Tongue (tissue), 2 donors: Measurements from ENCODE around the gene NPTXR. TPM values are rescaled to one million over a fixed set of nuclear protein-coding genes. Genes with fewer than 3 reads are reported as not detected.

Experiments used
- DNase-seq: peaks from one replicate; pipeline ENCODE4 v3.0.0-alpha.2; 2015
- total RNA-seq: library from RNA; depleted of rRNA; stranded (reverse); fragments of >200 nt; gene quantifications from one replicate; pipeline ENCODE4 v1.2.3, GENCODE V29; 2014

The NPTXR gene
- total RNA-seq, 1 donor from 2014 or later: 12.3 TPM

DNA sequence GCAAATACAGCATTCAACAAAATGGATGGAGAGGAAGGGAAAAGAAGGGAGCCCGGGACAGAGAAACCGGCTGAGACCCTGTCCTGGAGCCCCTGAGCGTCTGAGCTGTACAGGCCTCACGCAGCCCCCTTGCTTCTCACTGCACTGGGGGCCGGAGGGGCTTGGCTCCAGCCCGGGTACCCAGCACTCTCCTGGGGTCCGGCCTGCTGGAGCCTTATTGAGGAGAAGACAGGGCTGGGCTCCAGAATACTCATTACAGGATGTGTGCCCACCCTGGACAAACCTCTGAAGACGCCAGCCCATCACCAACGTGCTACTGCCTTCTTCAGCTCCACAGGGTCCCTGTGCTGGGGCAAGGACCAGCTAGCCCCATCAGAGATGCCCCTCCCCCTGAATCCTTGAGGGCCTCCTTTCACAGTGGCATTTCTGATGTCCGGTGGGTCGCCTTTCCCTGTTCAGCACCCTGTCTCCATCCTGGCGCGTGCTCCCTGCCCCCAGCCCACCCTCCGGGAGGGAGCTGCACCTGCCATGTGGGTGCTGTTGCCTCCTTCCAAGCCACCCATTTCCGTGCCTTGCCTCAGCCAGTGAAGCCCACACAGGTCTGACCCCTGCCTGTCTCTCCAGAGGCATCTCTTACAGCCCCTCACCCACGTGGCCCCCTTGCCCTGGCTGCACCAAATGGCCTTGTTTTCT lies 73.4 kb downstream of the NPTXR start:
- DNase-seq: no peak

Other genes with a start within 250 kb of the NPTXR start
- gene FAM227A, start 187.6 kb downstream of the NPTXR start, total RNA-seq: 1.9 TPM
- gene CBY1, start 187.4 kb downstream of the NPTXR start, total RNA-seq: 15.2 TPM
- 58.8 TPM for gene TOMM22, start 162.1 kb downstream of the NPTXR start, total RNA-seq
- gene JOSD1, start 143.1 kb downstream of the NPTXR start, total RNA-seq: 47.1 TPM
- gene GTPBP1, start 138.1 kb downstream of the NPTXR start, total RNA-seq: 64.9 TPM
- 173 TPM for gene SUN2, start 88.0 kb downstream of the NPTXR start, total RNA-seq
- 9.3 TPM for gene DNAL4, start 49.9 kb downstream of the NPTXR start, total RNA-seq
- 29.7 TPM for gene CBX6, start 28.2 kb upstream of the NPTXR start, total RNA-seq
- 3.7 TPM for gene APOBEC3A, start 113.6 kb upstream of the NPTXR start, total RNA-seq
- 2.2 TPM for gene APOBEC3B, start 138.3 kb upstream of the NPTXR start, total RNA-seq
- gene APOBEC3C, start 170.2 kb upstream of the NPTXR start, total RNA-seq: 5.8 TPM
- gene APOBEC3D, start 177.1 kb upstream of the NPTXR start, total RNA-seq: 0.62 TPM
- gene APOBEC3F, start 196.8 kb upstream of the NPTXR start, total RNA-seq: 2.8 TPM
- gene APOBEC3G, start 233.2 kb upstream of the NPTXR start, total RNA-seq: 6.6 TPM